Stimulated activated memory B cell treated with anti-CD40 and anti-IgM and Interleukin-4, amounts not matched to agents 10 μg/mL and 1 μg/mL and 100 μg/mL, for 72 hours (primary cell): ENCODE results near the gene PROB1.
"Not testable (repeated sequence)": the region's sequence is repeated elsewhere in the genome, so short reads cannot be mapped to it uniquely, and the experiment has no call there.

Source experiments
- ATAC-seq: fragments of 150-1000 bp; cut with Tn5 transposase; 2 replicates; pipeline ENCODE4 v1.10.0; 2021
- H3K27ac Mint-ChIP-seq: one replicate; pipeline ENCODE4 v1.8.0; 2022; ENCODE audit warnings: mild to moderate bottlenecking, mixed read lengths
- H3K27me3 Mint-ChIP-seq: one replicate; pipeline ENCODE4 v1.8.0; 2022; ENCODE audit warnings: mixed read lengths
- H3K36me3 Mint-ChIP-seq: one replicate; pipeline ENCODE4 v1.8.0; 2022; ENCODE audit warnings: mixed read lengths
- H3K4me1 Mint-ChIP-seq: one replicate; pipeline ENCODE4 v1.8.0; 2022; ENCODE audit warnings: mixed read lengths
- H3K4me3 Mint-ChIP-seq: one replicate; pipeline ENCODE4 v1.8.0; 2022; ENCODE audit warnings: mild to moderate bottlenecking, moderate library complexity, mixed read lengths
- H3K9me3 Mint-ChIP-seq: one replicate; pipeline ENCODE4 v1.8.0; 2022; ENCODE audit warnings: mixed read lengths

PROB1 gene

DNA sequence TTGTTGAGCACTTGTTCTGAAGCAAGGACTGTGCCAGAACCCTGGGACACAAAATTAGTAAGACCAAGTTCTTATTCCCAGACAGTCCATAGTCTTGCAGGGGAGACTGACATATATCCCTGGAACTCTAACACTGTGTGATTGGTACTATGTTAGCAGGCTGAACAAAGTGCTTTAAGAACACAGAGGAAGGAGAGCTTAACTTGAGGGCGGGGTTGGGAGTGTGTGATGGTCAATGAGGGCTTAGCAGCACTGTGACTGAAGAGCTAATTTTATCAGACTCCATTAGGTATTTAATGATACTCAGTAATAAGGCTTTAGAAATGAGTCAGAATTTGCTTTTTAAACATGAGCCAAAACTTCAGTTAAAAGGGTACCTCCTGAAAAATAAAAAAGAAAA is 23.9 kb upstream of the PROB1 start:
- H3K27ac Mint-ChIP-seq = no peak overlapping the region
- H3K4me3 Mint-ChIP-seq = no peak overlapping the region
- no peaks in the 10 kb centered on the region for H3K27me3 Mint-ChIP-seq
- no peaks in the 10 kb centered on the region for H3K9me3 Mint-ChIP-seq
- peaks cover 6% of the 10 kb centered on the region for H3K4me1 Mint-ChIP-seq
- ATAC-seq = no peak
- H3K36me3 Mint-ChIP-seq = peaks cover 39% of the 10 kb centered on the region

DNA sequence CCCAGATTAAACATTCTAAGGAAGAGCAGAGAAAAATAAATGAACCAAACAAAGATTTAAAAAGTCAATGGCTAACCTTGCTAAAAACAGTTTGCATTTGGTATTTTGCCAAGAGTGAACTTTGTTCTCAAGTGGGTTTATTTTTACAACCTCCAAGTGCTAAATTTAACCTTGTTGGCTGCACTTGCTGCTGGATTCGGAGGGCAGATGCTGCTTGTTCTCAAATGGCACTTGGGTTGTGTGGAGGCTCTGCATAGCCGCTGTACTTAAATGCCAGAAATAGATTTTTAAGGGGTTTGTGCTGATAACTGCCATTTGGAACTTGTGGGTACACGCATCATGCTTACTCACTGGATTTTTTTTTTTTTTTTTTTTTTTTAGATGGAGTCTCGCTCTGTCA is 22.3 kb upstream of the PROB1 start:
- no peak overlapping the region for H3K27ac Mint-ChIP-seq
- no peak for ATAC-seq
- H3K4me1 Mint-ChIP-seq = peaks cover under 1% of the 10 kb centered on the region
- no peaks in the 10 kb centered on the region for H3K9me3 Mint-ChIP-seq
- H3K4me3 Mint-ChIP-seq = no peak overlapping the region
- no peaks in the 10 kb centered on the region for H3K27me3 Mint-ChIP-seq
- H3K36me3 Mint-ChIP-seq = peaks cover 44% of the 10 kb centered on the region

DNA sequence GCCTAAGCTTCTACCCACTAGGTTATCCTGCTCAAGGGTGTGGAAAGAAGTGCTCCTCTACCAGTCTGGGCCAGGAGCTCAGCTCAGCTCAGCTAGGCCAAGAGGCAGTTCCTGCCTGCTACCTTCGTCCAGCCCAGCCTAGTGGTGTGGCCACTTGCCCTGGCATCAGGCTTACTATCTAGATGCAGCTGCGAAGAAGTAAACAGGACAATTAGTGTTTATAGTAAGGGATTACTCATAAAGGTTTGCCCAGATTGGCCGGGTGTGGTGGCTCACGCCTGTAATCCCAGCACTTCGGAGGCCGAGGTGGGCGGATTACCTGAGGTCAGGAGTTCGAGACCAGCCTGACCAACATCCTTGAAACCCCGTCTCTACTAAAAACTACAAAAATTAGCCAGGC is 21.7 kb upstream of the PROB1 start:
- Mint-ChIP-seq H3K4me1 (no peaks in the 10 kb centered on the region), H3K27ac (no peak overlapping the region)

DNA sequence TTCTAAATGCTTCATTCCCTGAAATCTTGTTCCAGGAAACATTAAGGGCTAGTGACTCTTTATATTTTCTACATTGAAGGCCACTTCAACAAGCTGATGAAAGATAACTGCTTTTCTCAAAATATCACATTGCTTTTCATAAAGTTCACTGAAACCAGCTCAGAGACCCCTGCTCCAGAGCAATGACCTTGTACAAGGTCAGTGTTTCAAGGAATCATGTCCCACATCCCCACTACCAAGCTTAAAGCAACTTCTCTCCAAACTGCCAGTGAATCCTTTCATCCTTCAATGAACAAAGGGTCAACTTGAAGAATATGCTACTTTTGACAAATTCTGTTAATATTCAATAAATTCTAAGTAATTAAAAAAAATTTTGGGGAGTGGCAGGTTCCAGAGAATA is 21.0 kb upstream of the PROB1 start:
- H3K36me3 Mint-ChIP-seq = peaks cover 47% of the 10 kb centered on the region
- H3K9me3 Mint-ChIP-seq = no peaks in the 10 kb centered on the region
- H3K4me1 Mint-ChIP-seq = no peaks in the 10 kb centered on the region
- H3K4me3 Mint-ChIP-seq = no peak overlapping the region
- H3K27me3 Mint-ChIP-seq = no peaks in the 10 kb centered on the region
- H3K27ac Mint-ChIP-seq = no peak overlapping the region
- no peak for ATAC-seq

More for the DNA sequence above, 21.7 kb upstream of the PROB1 start:
- H3K9me3 Mint-ChIP-seq = no peaks in the 10 kb centered on the region
- peaks cover 47% of the 10 kb centered on the region for H3K36me3 Mint-ChIP-seq
- H3K27me3 Mint-ChIP-seq = no peaks in the 10 kb centered on the region
- H3K4me3 Mint-ChIP-seq = no peak overlapping the region
- ATAC-seq = no peak

DNA sequence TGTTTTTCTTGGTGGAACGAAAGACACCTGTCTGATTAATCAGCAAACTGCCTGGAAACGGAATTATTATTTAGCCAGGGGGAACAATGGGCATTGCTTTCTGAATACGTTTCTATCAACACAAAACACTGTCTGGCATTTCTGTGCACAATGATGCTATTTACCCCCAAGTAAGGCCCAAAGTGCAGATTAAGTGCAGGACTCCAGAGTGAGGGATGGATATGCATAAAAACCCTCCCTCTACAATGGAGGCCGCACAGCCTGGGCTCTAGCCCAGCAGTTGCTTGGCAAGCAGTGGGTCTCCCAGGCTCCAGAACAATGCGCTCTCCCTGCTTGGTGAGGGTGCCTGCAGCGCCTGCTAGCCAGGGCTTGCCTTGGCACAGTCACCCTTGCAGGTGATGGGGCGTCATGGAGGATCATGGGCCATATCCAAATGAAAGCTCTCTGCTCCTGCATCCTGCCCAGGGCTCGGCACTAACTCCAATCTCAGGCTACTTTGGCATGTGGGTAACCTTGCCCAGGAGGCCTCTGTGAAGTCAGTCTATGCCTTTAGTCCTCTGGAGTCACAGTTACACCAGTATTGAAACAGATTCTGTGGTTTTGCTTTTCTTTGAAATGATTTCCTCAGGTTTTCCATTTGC is 20.4 kb upstream of the PROB1 start:
- Mint-ChIP-seq H3K4me1 (no peaks in the 10 kb centered on the region), H3K27me3 (no peaks in the 10 kb centered on the region), H3K9me3 (no peaks in the 10 kb centered on the region), H3K36me3 (peaks cover 42% of the 10 kb centered on the region), H3K27ac (no peak overlapping the region), H3K4me3 (no peak overlapping the region)
- ATAC-seq = no peak

DNA sequence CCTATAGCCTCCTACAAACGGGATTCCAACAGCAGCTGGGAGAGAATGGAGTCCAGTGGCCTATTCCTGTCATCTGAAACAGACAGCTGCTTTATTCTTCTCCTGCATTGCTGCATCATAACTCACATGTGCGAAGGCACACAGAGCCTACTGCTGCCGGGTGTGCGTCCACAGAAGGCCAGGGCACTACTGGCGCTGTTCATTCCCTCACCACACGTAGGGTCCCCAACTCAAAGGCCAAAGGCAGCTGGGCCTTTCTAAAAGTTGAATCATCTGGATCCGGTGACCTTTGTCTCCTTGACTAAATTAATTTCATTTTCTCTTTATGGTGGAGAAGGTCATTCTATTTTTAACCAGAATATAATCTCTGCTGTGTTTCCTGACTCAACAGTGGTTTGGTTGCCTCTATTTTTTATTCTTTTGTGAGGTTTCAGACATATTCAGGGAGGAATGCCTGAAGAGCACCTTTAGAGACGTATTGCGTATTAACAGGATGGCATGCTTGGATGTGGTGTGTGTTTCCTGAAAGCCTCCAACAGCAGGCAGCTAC is 19.8 kb upstream of the PROB1 start:
- Mint-ChIP-seq H3K9me3 (no peaks in the 10 kb centered on the region), H3K36me3 (peaks cover 36% of the 10 kb centered on the region), H3K27ac (no peak overlapping the region), H3K4me3 (no peak overlapping the region), H3K27me3 (no peaks in the 10 kb centered on the region), H3K4me1 (no peaks in the 10 kb centered on the region)
- ATAC-seq = no peak

DNA sequence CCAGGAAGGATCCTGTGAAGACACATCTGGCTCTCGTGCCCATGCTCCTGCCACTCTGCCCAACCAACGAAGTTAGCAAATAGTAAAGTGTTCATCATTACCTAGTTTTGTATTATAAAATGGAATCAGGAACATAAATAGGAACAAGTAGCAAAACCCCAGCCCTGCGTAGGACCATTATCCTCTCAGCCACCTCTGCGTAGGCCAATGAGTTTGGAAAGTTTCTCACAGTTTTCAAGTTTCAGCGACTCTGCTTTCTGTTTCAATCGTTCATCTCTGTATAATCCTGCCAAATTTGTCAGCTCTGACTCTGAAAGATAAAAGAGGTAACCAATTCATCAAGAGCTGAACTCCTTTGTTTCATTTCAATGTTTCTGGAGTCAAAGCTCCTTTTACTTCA is 19.1 kb upstream of the PROB1 start:
- Mint-ChIP-seq H3K36me3 (peaks cover 29% of the 10 kb centered on the region), H3K27me3 (no peaks in the 10 kb centered on the region), H3K4me3 (no peak overlapping the region), H3K4me1 (no peaks in the 10 kb centered on the region), H3K27ac (no peak overlapping the region), H3K9me3 (no peaks in the 10 kb centered on the region)
- ATAC-seq = no peak

DNA sequence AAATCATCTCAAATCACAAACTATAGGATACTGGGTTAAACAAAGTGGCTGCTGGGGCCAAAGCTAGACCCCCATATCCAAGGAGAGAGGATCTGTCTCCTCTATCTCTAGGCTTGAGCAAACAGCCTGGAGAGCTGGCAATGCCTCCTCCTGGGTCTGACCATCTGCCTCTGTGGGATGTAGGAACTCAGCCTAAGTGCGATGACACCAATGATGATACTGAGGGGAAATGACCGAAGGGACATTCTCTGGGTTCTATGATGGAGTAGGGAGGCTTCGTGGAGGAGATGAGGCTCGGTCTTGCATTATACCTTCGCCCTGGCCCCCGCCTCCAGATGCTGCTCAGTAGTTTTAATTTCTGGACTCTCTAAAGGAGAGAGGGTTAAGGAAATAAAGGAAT is 18.2 kb upstream of the PROB1 start:
- no peak for ATAC-seq
- H3K27me3 Mint-ChIP-seq = no peaks in the 10 kb centered on the region
- no peaks in the 10 kb centered on the region for H3K9me3 Mint-ChIP-seq
- H3K4me1 Mint-ChIP-seq = peaks cover under 1% of the 10 kb centered on the region
- H3K36me3 Mint-ChIP-seq = peaks cover 22% of the 10 kb centered on the region
- no peak overlapping the region for H3K4me3 Mint-ChIP-seq
- no peak overlapping the region for H3K27ac Mint-ChIP-seq

DNA sequence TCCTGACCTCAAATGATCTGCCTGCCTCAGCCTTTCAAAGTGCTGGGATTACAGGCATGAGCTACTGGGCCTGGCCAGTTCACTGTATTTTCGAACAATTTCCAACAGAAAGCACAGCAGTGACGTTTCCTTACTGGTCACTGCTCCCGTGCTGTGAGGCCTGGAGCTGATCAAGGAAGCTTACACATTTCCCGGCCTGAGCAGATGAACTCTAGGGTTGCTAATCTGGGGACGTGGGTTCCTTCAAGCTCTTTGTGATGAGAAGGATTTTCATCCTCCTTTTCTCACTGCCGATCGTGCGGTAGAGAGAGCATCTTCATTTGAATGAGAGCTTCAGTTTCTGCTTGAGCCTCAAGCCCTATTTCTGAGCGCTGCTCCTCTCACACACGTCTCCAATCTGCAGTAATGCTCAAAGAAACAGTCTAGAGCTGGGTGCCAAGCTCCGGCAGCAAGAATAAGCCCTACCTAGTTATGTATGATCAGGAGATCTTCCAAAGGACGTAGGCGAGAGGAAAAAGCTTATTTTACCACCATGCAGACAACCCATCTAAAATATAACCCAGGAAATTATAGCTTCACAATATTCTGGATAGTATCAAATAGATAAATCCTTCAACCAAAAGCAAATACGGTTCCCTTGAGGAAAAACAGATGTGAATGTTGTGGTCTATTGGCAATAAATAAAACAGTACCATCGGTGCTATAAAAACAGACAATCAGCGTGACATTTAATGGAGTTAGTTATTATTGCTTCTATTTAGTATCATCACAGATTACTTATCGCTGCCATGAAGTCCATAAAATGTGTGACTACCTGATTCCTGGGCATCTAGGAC is 16.3 kb upstream of the PROB1 start:
- Mint-ChIP-seq H3K4me1 (peaks cover 19% of the 10 kb centered on the region), H3K27me3 (no peaks in the 10 kb centered on the region), H3K4me3 (no peak overlapping the region), H3K9me3 (no peaks in the 10 kb centered on the region), H3K27ac (no peak overlapping the region), H3K36me3 (peaks cover 22% of the 10 kb centered on the region)
- ATAC-seq = no peak

DNA sequence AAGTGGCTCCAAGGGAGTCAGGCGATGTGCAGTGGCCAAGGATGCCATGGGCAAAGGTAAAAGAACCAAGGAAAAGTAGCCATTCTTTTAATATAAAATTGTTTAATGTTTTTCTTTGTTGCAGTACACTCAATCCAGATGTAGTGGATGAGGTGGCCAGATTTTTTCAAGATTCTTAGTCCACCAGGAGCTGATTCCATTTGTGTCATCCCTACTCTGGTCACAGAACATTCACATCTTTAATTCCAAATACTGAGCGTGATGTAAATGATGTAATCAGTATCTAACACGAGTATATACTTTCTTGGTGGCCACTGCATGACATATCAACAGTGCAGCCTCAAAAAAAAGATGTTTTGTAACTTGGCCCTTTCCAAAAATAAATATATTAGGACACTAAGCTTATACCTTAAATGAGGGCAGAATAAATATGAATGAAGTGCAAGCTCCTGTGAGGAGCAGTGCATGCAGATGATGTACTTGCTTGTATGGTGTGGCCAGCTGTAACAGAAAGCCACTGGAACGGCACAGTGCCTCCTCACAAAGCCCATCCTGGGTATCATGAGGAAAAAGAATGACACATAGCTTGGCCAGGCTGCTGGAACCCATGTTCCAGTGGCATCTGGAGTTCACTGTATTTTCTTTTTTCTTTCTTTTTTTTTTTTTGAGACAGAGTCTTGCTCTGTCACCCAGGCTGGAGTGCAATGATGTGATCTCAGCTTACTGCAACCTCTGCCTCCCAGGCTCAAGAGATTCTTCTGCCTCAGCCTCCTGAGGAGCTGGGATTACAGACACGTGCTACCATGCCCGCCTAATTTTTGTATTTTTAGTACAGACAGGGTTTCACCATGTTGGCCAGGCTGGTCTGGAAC is 15.5 kb upstream of the PROB1 start:
- ATAC-seq = no peak
- Mint-ChIP-seq H3K4me3 (no peak overlapping the region), H3K9me3 (no peaks in the 10 kb centered on the region), H3K27me3 (no peaks in the 10 kb centered on the region), H3K36me3 (peaks cover 22% of the 10 kb centered on the region), H3K4me1 (peaks cover 19% of the 10 kb centered on the region), H3K27ac (no peak overlapping the region)

DNA sequence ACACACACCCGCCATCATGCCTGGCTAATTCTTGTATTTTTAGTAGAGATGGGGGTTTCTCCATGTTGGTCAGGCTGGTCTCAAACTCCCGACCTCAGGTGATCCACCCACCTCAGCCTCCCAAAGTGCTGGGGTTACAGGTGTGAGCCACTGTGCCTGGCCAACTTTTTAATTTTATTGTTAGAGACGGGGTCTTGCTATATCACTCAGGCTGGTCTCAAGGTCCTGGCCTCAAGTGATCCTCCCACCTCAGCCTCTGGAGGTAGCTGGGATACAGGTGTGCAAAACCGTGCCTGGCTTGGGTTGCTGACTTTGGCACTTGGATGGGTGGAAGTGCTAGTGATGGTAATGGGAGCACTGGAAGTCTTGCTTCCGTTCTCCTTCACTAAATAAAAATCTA is 14.2 kb upstream of the PROB1 start:
- H3K9me3 Mint-ChIP-seq, H3K27me3 Mint-ChIP-seq, H3K27ac Mint-ChIP-seq, H3K4me3 Mint-ChIP-seq, ATAC-seq: not testable (repeated sequence)
- Mint-ChIP-seq H3K36me3 (peaks cover 22% of the 10 kb centered on the region), H3K4me1 (peaks cover 27% of the 10 kb centered on the region)

DNA sequence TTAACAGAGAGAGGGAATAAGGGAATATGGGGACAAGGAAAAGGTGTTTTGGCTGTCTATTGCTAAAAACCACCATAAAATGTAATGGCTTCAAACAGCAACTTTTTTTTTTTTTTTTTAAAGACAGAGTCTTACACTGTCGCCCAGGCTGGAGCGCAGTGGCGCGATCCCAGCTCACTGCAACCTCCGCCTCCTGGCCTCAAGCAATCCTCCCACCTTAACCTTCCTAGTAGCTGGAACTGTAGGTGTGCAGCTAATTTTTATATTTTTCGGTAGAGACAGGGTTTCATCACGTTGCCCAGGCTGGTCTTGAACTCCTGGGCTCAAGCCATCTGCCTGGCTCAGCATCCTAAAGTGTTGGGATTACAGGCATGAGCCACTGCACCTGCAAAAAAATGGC is 13.3 kb upstream of the PROB1 start:
- Mint-ChIP-seq H3K27me3 (no peaks in the 10 kb centered on the region), H3K36me3 (peaks cover 16% of the 10 kb centered on the region), H3K9me3 (no peaks in the 10 kb centered on the region), H3K4me1 (peaks cover 33% of the 10 kb centered on the region), H3K4me3 (no peak overlapping the region), H3K27ac (peak overlapping the region; percentile 77)
- ATAC-seq = no peak

DNA sequence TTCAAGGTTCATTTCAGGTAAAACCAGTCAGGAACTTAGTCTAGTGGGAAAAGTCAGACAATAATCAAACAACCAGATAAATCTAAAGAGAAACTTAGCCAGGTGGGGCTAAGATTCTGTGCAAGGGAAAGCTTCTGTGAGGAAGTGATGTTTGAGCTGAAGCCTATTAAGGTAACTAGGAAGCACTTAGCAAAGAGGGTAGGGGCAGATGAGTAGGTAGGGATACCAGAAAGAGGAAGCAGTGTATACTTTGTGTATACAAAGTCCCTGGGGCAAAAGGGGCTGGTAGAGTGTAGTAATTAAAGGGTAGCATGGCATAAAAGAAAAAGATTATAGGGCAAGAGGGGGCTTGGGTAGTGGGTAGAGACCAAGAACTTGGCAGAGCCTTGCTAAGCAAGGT is 12.6 kb upstream of the PROB1 start:
- H3K9me3 Mint-ChIP-seq = no peaks in the 10 kb centered on the region
- peaks cover 39% of the 10 kb centered on the region for H3K4me1 Mint-ChIP-seq
- peak overlapping the region; percentile 0 for H3K4me3 Mint-ChIP-seq
- peaks cover 10% of the 10 kb centered on the region for H3K36me3 Mint-ChIP-seq
- ATAC-seq = peak; percentile 74
- no peaks in the 10 kb centered on the region for H3K27me3 Mint-ChIP-seq
- H3K27ac Mint-ChIP-seq = peak overlapping the region; percentile 77

DNA sequence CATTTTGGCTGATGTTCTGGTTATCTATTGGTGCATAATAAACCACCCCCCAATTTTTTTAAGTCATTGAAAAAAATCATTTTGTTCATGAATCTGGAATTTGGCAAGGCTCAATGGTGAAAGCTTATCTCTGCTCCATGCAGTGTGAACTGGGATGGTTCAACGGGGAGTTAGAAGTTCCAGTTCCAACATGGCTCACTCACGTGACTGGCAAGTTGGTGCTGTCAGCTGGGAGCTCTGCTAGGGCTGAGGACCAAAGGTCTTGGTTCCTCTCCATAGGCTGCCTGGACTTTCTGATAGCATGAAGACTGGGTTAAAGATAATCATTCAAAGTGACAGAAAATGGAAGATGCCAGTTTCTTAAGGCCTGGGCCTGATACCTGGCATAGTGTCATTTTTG is 12.1 kb upstream of the PROB1 start:
- H3K36me3 Mint-ChIP-seq = peaks cover 6% of the 10 kb centered on the region
- no peaks in the 10 kb centered on the region for H3K9me3 Mint-ChIP-seq
- ATAC-seq = no peak
- H3K4me1 Mint-ChIP-seq = peaks cover 45% of the 10 kb centered on the region
- H3K27ac Mint-ChIP-seq = peak overlapping the region; percentile 77
- H3K27me3 Mint-ChIP-seq = no peaks in the 10 kb centered on the region
- no peak overlapping the region for H3K4me3 Mint-ChIP-seq

DNA sequence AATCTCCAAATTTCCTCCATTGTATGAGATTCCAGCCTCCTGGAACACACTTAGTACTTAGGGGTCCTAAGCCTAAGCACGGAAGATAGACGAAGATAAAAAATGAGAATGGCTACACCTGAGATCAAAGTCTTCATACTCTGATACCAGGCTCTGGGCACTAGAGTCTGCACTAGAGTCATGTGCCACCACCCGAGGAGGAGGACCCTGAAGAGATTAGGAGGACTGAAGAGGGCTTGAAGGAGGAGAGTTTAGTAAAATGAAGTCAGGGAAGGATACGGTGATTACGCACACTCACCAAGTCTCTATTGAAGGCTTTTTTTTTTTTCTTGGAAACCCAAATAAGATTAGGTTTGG is 9.6 kb upstream of the PROB1 start:
- no peaks in the 10 kb centered on the region for H3K27me3 Mint-ChIP-seq
- H3K27ac Mint-ChIP-seq = peak overlapping the region; percentile 85
- H3K9me3 Mint-ChIP-seq = no peaks in the 10 kb centered on the region
- peaks cover 4% of the 10 kb centered on the region for H3K36me3 Mint-ChIP-seq
- no peak for ATAC-seq
- peak overlapping the region; percentile 89 for H3K4me3 Mint-ChIP-seq
- H3K4me1 Mint-ChIP-seq = peaks cover 53% of the 10 kb centered on the region
